Transverse colon (tissue), 4 donors: ENCODE measurements around the gene SLC4A2.

Source experiments
- CTCF ChIP-seq, 5 experiments: fragments of 200-600 bp in 3 of 5; fragments of 450-650 bp in 2 of 5; sonication (generic) in 3 of 5; IDR thresholded peaks; 1 replicate in 2 of 5; 2 replicates in 3 of 5; pipeline ENCODE4 v1.5.1; 2016 to 2017; ENCODE audit warnings: antibody characterized with exemption in 5 of 5, inconsistent platforms in 3 of 5, mild to moderate bottlenecking in 2 of 5, moderate library complexity in 1 of 5
- EP300 ChIP-seq: sonication (generic); formaldehyde crosslinking; IDR thresholded peaks from one replicate; pipeline ENCODE4 v1.6.1; 2017; ENCODE audit warnings: antibody characterized with exemption, low read depth
- POLR2A ChIP-seq: fragments of 450-650 bp; IDR thresholded peaks from one replicate; pipeline ENCODE4 v1.6.1; 2016; ENCODE audit warnings: antibody characterized with exemption, mild to moderate bottlenecking, moderate library complexity
- POLR2AphosphoS5 ChIP-seq, 3 donors: sonication (generic); formaldehyde crosslinking; IDR thresholded peaks; one replicate each; pipeline ENCODE4 v1.6.1; 2016; ENCODE audit warnings: antibody characterized with exemption in 3 of 3

- TF ChIP-seq CTCF (IDR thresholded peaks at IDR 0.05), result no peak
- TF ChIP-seq POLR2A, result no peak
- no peak for TF ChIP-seq EP300
- no peak for TF ChIP-seq POLR2AphosphoS5 (IDR thresholded peaks at IDR 0.05)
Measured at GRCh38 chr7:151046603-151047573, 12.5 kb upstream of the SLC4A2 start.
